Activated CD8-positive, alpha-beta T cell treated with anti-CD3 and anti-CD28 coated beads for 36 hours (primary cell): ENCODE measurements around the gene COG4. TPM values are rescaled to one million over a fixed set of nuclear protein-coding genes. Genes with fewer than 3 reads are reported as not detected.
"Not testable (repeated sequence)": the region's sequence is repeated elsewhere in the genome, so short reads cannot be mapped to it uniquely, and the experiment has no call there.

Source experiments
- ATAC-seq: fragments of 200-7000 bp; cut with Tn5 transposase; one replicate; pipeline ENCODE4 v1.10.0; 2021; ENCODE audit warnings: mild to moderate bottlenecking, moderate library complexity
- CTCF ChIA-PET: fragments of 350-600 bp; sonication (Branson Sonifier 250); formaldehyde crosslinking; loops from one replicate; lab custom pipeline; 2021; ENCODE audit warnings: antibody characterized with exemption; lab: Charles Lee
- POLR2A ChIA-PET: fragments of 350-600 bp; sonication (Branson Sonifier 250); formaldehyde crosslinking; loops from one replicate; lab custom pipeline; 2021; ENCODE audit warnings: antibody characterized with exemption; lab: Charles Lee
- DNase-seq: peaks from one replicate; pipeline ENCODE4 v3.0.0-alpha.2; 2020
- H3K27ac Mint-ChIP-seq: one replicate; pipeline ENCODE4 v1.8.0; 2021; ENCODE audit warnings: mild to moderate bottlenecking, mixed read lengths
- H3K27me3 Mint-ChIP-seq: one replicate; pipeline ENCODE4 v1.8.0; 2021; ENCODE audit warnings: mixed read lengths
- H3K36me3 Mint-ChIP-seq: one replicate; pipeline ENCODE4 v1.8.0; 2021; ENCODE audit warnings: low read depth, mixed read lengths
- H3K4me1 Mint-ChIP-seq: one replicate; pipeline ENCODE4 v1.8.0; 2021; ENCODE audit warnings: low read depth, mixed read lengths
- H3K4me3 Mint-ChIP-seq: one replicate; pipeline ENCODE4 v1.8.0; 2021; ENCODE audit warnings: mild to moderate bottlenecking, moderate library complexity, mixed read lengths
- H3K9me3 Mint-ChIP-seq: one replicate; pipeline ENCODE4 v1.8.0; 2021; ENCODE audit warnings: mixed read lengths
- CTCF ChIP-seq: fragments of 200-600 bp; IDR thresholded peaks from one replicate; pipeline ENCODE4 v1.8.0; 2022; ENCODE audit warnings: antibody characterized with exemption, mild to moderate bottlenecking
- intact Hi-C: fragments of 100-400 bp; cut with micrococcal nuclease; formaldehyde crosslinking; loops from one replicate; pipeline ENCODE4 v1.10.0; 2022
- total RNA-seq, 2 experiments: library from RNA; stranded (reverse); gene quantifications; one replicate each; pipeline ENCODE4 v1.2.3, GENCODE V29; 2021

The COG4 gene
- total RNA-seq, 2 experiments from 2014 or later, result 38.0 to 39.0 TPM

DNA sequence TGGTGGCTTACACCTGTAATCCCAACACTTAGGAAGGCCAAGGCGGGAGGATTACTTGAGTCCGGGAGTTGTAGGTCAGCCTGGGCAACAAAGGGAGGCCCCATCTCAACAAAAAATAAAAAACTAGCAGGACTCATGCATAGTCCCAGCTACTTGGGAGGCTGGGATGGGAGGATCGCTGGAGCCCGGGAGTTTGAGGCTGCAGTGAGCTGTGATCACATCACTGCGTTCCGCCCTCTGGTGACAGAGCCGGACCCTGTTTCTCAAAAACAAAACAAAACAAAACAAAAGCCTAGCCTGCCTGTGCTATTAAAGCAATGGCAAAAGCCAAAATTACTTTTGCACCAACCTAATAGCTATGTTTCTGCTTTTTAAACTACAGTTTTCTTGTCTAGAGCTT lies 67.4 kb downstream of the COG4 start:
- ChIA-PET POLR2A (interaction anchor here (0.7 to 1.3 kb wide), 4 partner anchors 27 to 76 kb away, joined by 3 to 6 read pairs (median 4); no protein-coding TSS in a partner anchor), CTCF (interaction anchor here (0.7 to 1.0 kb wide), 2 partner anchors 30 to 74 kb away, joined by 3 to 4 read pairs; no protein-coding TSS in a partner anchor)
- Mint-ChIP-seq H3K27ac (no peak overlapping the region), H3K27me3 (no peaks in the 10 kb centered on the region), H3K36me3 (peaks cover 1% of the 10 kb centered on the region), H3K9me3 (no peaks in the 10 kb centered on the region), H3K4me3 (peak overlapping the region; percentile 86), H3K4me1 (peaks cover 20% of the 10 kb centered on the region)
- TF ChIP-seq CTCF, result no peak
- no peak for ATAC-seq
- intact Hi-C loops, result no loop called here
- DNase-seq, result no peak

DNA sequence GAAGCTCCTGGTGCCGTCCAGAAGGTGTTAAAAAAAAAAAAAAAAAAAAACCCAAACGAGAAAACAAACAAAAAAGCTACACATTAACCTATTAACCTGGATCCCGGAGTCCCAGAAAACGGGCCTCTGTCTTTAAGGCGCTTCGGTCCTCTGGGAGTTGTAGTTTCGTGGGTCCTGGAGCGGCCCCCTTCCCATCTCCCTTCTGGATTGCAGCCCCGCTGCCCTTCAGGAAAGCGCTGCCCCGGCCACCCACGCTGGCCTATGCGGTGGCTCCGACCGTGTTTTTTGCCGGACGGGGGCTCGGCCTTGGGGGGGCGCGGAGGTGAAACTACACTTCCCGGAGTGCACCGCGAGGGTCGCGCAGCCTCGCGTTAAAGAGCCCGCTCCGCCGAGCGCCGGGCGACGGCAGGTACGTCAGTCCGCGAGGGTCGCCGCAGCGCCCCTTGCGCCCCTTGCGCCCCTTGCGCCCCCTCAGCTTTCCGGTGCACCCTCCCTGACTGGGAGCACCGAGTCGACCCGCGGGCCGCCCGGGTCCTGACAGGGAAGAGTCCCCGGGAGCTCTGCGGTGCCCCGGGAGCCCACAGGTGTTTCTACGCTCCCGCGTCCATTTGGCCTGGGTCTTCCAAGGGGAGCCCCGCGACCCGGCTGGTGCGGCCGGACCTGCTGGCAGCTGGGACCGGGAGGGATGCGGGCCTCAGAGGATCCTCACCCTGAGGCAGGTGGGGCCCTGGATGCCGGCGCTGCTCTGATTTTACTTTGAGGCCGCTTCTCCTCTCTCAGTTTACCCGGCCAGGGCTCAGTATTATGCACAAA lies 68.9 kb downstream of the COG4 start, which contains the start of gene FCSK:
Gene FCSK (plus strand): TSS at position 374 of the 813 bp plus-strand sequence. CDS start 8,596 bp downstream, outside the sequence.
- POLR2A ChIA-PET, result interaction anchor here (0.6 to 2.2 kb wide), 14 partner anchors 11 to 74 kb away, joined by 3 to 10 read pairs (median 4); partner anchors contain the start of gene ST3GAL2
- H3K4me1 Mint-ChIP-seq, result peaks cover 17% of the 10 kb centered on the region
- H3K9me3 Mint-ChIP-seq, result no peaks in the 10 kb centered on the region
- ATAC-seq, result peak; percentile 93
- intact Hi-C loops, result no loop called here
- DNase-seq, result peak; percentile 71
- CTCF ChIA-PET, result interaction anchor here (0.8 to 2.6 kb wide), 7 partner anchors 13 to 124 kb away, joined by 3 to 15 read pairs (median 3); no protein-coding TSS in a partner anchor
- H3K4me3 Mint-ChIP-seq, result peak within 1 kb of the TSS; percentile 86
- H3K27me3 Mint-ChIP-seq, result no peaks in the 10 kb centered on the region
- TF ChIP-seq CTCF, result no peak
- H3K27ac Mint-ChIP-seq, result peak within 1 kb of the TSS; percentile 91
- no peaks in the 10 kb centered on the region for H3K36me3 Mint-ChIP-seq

GRCh38 chr16:70453892-70454221 lies 69.5 kb downstream of the COG4 start:
- no peaks in the 10 kb centered on the region for H3K36me3 Mint-ChIP-seq
- no peaks in the 10 kb centered on the region for H3K9me3 Mint-ChIP-seq
- H3K27ac Mint-ChIP-seq, result peak overlapping the region; percentile 91
- DNase-seq, result no peak
- no peaks in the 10 kb centered on the region for H3K27me3 Mint-ChIP-seq
- H3K4me3 Mint-ChIP-seq, result peak overlapping the region; percentile 86
- intact Hi-C loops, result no loop called here
- no peak for ATAC-seq
- TF ChIP-seq CTCF, result no peak
- ChIA-PET POLR2A (interaction anchor here (0.6 to 2.2 kb wide), 15 partner anchors 10 to 73 kb away, joined by 3 to 10 read pairs (median 4); partner anchors contain the start of gene ST3GAL2), CTCF (interaction anchor here (0.8 to 2.6 kb wide), 7 partner anchors 13 to 123 kb away, joined by 3 to 15 read pairs (median 3); no protein-coding TSS in a partner anchor)
- H3K4me1 Mint-ChIP-seq, result peaks cover 17% of the 10 kb centered on the region

GRCh38 chr16:70453117-70453891 lies 70.0 kb downstream of the COG4 start:
- H3K4me3 Mint-ChIP-seq, result peak overlapping the region; percentile 86
- H3K4me1 Mint-ChIP-seq, result peaks cover 17% of the 10 kb centered on the region
- DNase-seq (no peak), ATAC-seq (no peak)
- no peak for TF ChIP-seq CTCF
- ChIA-PET POLR2A (interaction anchor here (0.9 to 2.2 kb wide), 11 partner anchors 10 to 72 kb away, joined by 3 to 10 read pairs (median 4); partner anchors contain the start of gene ST3GAL2), CTCF (interaction anchor here (0.8 to 2.6 kb wide), 6 partner anchors 21 to 122 kb away, joined by 3 to 15 read pairs (median 3); no protein-coding TSS in a partner anchor)
- no peaks in the 10 kb centered on the region for H3K27me3 Mint-ChIP-seq
- peak overlapping the region; percentile 91 for H3K27ac Mint-ChIP-seq
- intact Hi-C loops, result no loop called here
- no peaks in the 10 kb centered on the region for H3K36me3 Mint-ChIP-seq
- H3K9me3 Mint-ChIP-seq, result no peaks in the 10 kb centered on the region

DNA sequence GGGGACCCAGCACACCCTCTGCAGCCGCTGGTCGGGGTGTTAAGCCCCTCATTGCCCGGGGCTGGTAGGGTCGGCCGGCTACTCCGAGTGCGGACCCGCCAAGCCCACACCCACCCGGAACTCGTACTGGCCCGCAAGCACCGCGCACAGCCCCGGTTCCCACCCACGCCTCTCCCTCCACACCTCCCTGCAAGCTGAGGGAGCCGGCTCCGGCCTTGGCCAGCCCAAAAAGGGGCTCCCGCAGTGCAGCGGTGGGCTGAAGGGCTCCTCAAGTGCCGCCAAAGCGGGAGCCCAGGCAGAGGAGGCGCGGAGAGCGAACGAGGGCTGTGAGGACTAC lies 72.4 kb downstream of the COG4 start:
- intact Hi-C loops, H3K36me3 Mint-ChIP-seq, H3K9me3 Mint-ChIP-seq, DNase-seq, ATAC-seq, H3K27ac Mint-ChIP-seq, H3K4me3 Mint-ChIP-seq, H3K27me3 Mint-ChIP-seq, CTCF ChIA-PET: not testable (repeated sequence)
- H3K4me1 Mint-ChIP-seq, result peaks cover 15% of the 10 kb centered on the region
- POLR2A ChIA-PET, result interaction anchor here (1.4 kb wide), 1 partner anchor 12 kb away, joined by 4 read pairs; the partner anchor contains the start of gene ST3GAL2

DNA sequence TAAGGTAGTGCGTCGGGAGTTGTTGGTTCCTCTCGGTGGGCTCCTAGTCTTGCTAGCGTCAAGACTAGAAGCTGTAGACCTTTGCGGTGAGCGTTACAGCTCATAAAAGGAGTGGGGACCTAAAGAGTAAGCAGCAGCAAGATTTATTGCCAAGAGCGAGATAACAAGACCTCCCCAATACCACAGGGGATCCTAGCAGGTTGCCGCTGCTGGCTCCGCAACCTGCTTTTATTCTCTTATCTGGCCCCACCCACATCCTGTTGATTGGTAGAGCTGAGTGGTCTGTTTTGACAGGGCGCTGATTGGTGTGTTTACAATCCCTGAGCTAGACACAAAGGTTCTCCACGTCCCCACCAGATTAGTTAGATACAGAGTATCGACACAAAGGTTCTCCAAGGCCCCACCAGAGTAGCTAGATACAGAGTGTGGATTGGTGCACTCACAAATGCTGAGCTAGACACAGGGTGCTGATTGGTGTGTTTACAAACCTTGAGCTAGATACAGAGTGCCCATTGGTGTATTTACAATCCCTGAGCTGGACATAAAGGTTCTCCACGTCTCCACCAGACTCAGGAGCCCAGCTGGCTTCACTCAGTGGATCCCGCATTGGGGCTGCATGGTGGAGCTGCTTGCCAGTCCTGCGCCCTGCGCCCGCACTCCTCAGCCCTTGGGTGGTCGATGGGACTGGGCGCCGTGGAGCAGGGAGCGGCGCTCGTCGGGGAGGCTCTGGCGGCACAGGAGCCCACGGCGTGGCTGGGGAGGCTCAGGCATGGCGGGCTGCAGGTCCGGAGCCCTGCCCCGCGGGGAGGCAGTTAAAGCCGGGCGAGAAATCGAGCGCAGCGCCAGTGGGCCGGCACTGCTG lies 73.0 kb downstream of the COG4 start:
- H3K27me3 Mint-ChIP-seq, H3K36me3 Mint-ChIP-seq, intact Hi-C loops, H3K4me3 Mint-ChIP-seq, ATAC-seq, H3K9me3 Mint-ChIP-seq, DNase-seq, H3K27ac Mint-ChIP-seq: not testable (repeated sequence)
- CTCF ChIA-PET, result interaction anchor here (0.6 kb wide), 1 partner anchor 76 kb away, joined by 3 read pairs; no protein-coding TSS in a partner anchor
- POLR2A ChIA-PET, result interaction anchor here (1.3 to 1.9 kb wide), 3 partner anchors 11 to 28 kb away, joined by 4 to 5 read pairs (median 5); partner anchors contain the start of gene ST3GAL2
- peaks cover 12% of the 10 kb centered on the region for H3K4me1 Mint-ChIP-seq
